Activated effector memory CD4-positive, alpha-beta T cell treated with Interleukin-2 at 50 U/mL for 16 hours (primary cell): Measurements from ENCODE around the gene ZDHHC6.
"Not testable (repeated sequence)": the region's sequence is repeated elsewhere in the genome, so short reads cannot be mapped to it uniquely, and the experiment has no call there.

Experiments used
- DNase-seq: peaks from one replicate; pipeline ENCODE4 v3.0.0-alpha.2; 2020

Gene ZDHHC6

DNA sequence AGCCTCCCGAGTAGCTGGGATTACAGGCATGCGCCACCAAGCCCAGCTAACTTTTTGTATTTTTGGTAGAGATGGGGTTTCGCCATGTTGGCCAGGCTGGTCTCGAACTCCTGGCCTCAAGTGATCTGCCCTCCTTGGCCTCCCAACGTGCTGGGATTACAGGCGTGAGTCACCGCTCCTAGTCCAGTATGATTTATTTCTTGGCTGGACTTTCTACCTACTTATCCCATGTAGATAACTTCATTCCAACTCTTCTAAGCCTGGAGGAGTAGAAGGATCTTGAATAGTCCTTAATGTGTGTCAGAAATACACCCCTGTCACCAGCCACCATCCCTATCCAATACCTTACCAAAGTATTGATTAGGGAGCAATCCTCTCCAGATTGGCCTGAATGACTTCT is 58.7 kb downstream of the ZDHHC6 start:
- DNase-seq = not testable (repeated sequence)

GRCh38 chr10:112385201-112385600 is 61.5 kb downstream of the ZDHHC6 start:
- DNase-seq = no peak

GRCh38 chr10:112384141-112384540 is 62.6 kb downstream of the ZDHHC6 start:
- DNase-seq = no peak

GRCh38 chr10:112383325-112383724 is 63.4 kb downstream of the ZDHHC6 start:
- DNase-seq = no peak

DNA sequence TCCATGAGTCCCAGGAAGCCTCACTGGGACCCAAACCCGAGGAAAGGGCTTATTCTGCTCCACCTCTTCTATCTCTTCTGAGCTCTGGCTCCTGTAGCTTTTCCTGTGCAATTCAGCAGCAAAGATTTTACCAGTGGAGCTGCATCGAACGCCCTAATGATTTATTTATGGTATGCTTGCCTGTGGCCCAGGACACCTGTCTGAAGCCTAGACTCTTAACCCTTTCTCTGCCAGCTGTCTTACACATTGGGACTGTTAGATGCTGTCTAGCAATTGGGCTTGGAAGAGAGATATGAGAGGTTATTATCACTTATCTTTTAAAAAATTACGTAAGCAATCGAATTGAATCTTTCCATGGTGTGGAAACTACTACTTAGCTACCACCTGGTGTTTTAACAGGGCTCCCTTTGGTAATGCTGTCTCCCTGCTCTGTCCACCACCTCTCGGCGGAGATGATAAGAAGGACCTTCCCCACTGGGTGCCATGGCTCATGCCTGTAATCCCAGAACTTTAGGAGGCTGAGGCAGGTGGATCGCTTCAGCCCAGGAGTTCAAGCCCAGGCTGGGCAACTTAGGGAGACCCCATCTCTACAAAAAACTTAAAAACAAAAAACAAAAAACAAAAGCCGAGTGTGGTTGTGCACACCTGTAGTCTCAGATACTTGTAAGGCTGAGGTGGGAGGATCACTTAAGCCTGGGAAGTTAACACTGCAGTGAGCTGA is 64.0 kb downstream of the ZDHHC6 start:
- no peak for DNase-seq
